Testis (tissue), 3 donors: Measurements from ENCODE around the gene COL16A1. TPM values are rescaled to one million over a fixed set of nuclear protein-coding genes. Genes with fewer than 3 reads are reported as not detected.

Experiments
- DNase-seq: peaks from one replicate; pipeline ENCODE4 v3.0.0-alpha.2; 2019
- H3K27ac ChIP-seq, 2 donors: fragments of 200-600 bp; sonication (generic); one replicate each; pipeline ENCODE4 v1.5.1; 2019
- H3K27me3 ChIP-seq: fragments of 200-600 bp; sonication (generic); one replicate; pipeline ENCODE4 v1.5.1; 2019
- H3K36me3 ChIP-seq: fragments of 200-600 bp; sonication (generic); one replicate; pipeline ENCODE4 v1.5.1; 2017; ENCODE audit warnings: low read depth; ENCODE audit errors: missing control alignments
- H3K4me1 ChIP-seq: fragments of 200-600 bp; sonication (generic); one replicate; pipeline ENCODE4 v1.5.1; 2019
- H3K4me3 ChIP-seq, 2 donors: fragments of 200-600 bp; sonication (generic); one replicate each; pipeline ENCODE4 v1.5.1; 2017 to 2019
- H3K9me3 ChIP-seq: fragments of 200-600 bp; sonication (generic); one replicate; pipeline ENCODE4 v1.5.1; 2017
- CTCF ChIP-seq, 3 experiments: fragments of 450-650 bp in 2 of 3; fragments of 200-600 bp in 1 of 3; sonication (generic) in 1 of 3; IDR thresholded peaks; one replicate each; pipeline ENCODE4 v1.5.1; 2016 to 2019; ENCODE audit warnings: antibody characterized with exemption in 3 of 3, mild to moderate bottlenecking in 2 of 3, moderate library complexity in 1 of 3
- POLR2A ChIP-seq: fragments of 450-650 bp; IDR thresholded peaks from one replicate; pipeline ENCODE4 v1.6.1; 2017; ENCODE audit warnings: antibody characterized with exemption, mild to moderate bottlenecking, moderate library complexity
- WGBS, 2 donors: methylation state at CpG; one replicate each; pipeline ENCODE4 v1.1.5; 2018; 5-methylcytosine and 5-hydroxymethylcytosine counted together
- intact Hi-C: fragments of 100-400 bp; cut with DNase I; formaldehyde crosslinking; loops from one replicate; pipeline ENCODE4 v1.15.1; 2023; ENCODE audit warnings: low total_unique reads
- polyA plus RNA-seq: library from polyadenylated mRNA; stranded (reverse); fragments of 350-450 nt; fragmentation: Illumina TruSeq; extraction: RNeasy Lipid Tissue Mini Kit (QIAGEN cat#74804); gene quantifications from one replicate; pipeline ENCODE4 v1.2.3, GENCODE V29; 2014; ENCODE audit warnings: low read depth, low replicate concordance; ENCODE audit not compliant: insufficient read depth
- total RNA-seq, 2 donors: library from RNA; depleted of rRNA; stranded (reverse); fragments of >200 nt; gene quantifications; one replicate each; pipeline ENCODE4 v1.2.3, GENCODE V29; 2016

COL16A1 gene
- total and polyA plus RNA-seq, 3 donors from 2014 or later, result 96.4 to 120 (median 101) TPM

GRCh38 chr1:31733389-31734219 lies 29.8 kb upstream of the COL16A1 start:
- intact Hi-C loops, result no loop called here
- TF ChIP-seq POLR2A (no peak), CTCF (IDR thresholded peaks at IDR 0.05) (no peak)
- Histone ChIP-seq H3K9me3 (no peaks in the 10 kb centered on the region), H3K4me1 (no peaks in the 10 kb centered on the region), H3K27me3 (no peaks in the 10 kb centered on the region), H3K27ac (no peak overlapping the region), H3K36me3 (no peaks in the 10 kb centered on the region), H3K4me3 (no peak overlapping the region)
- 73 to 75% methylated on average over 19 of the region's 19 CpGs for WGBS, 2 donors
- peak; percentile 68 for DNase-seq

- no peaks in the 10 kb centered on the region for H3K36me3 ChIP-seq
- 93 to 94% methylated on average over 6 to 18 of the region's 18 CpGs for WGBS, 2 donors
Measured at GRCh38 chr1:31732751-31733289, 29.0 kb upstream of the COL16A1 start.

GRCh38 chr1:31732343-31732742 lies 28.5 kb upstream of the COL16A1 start:
- H3K27me3 ChIP-seq, result no peaks in the 10 kb centered on the region
- no peak overlapping the region for H3K4me3 ChIP-seq
- no peak overlapping the region for H3K27ac ChIP-seq
- TF ChIP-seq POLR2A, result no peak
- TF ChIP-seq CTCF (IDR thresholded peaks at IDR 0.05), result no peak
- 86% methylated on average over 6 of the region's 6 CpGs; no CpG with 5 or more reads in 1 of the 2 donors for WGBS, 2 donors
- H3K9me3 ChIP-seq, result no peaks in the 10 kb centered on the region
- no peak for DNase-seq
- intact Hi-C loops, result no loop called here
- H3K36me3 ChIP-seq, result no peaks in the 10 kb centered on the region
- no peaks in the 10 kb centered on the region for H3K4me1 ChIP-seq

More at GRCh38 chr1:31732751-31733289, 29.0 kb upstream of the COL16A1 start:
- Histone ChIP-seq H3K27me3 (no peaks in the 10 kb centered on the region), H3K4me1 (no peaks in the 10 kb centered on the region), H3K9me3 (no peaks in the 10 kb centered on the region), H3K27ac (no peak overlapping the region), H3K4me3 (no peak overlapping the region)
- TF ChIP-seq CTCF (IDR thresholded peaks at IDR 0.05), result no peak
- TF ChIP-seq POLR2A, result no peak
- no peak for DNase-seq
- intact Hi-C loops, result no loop called here

- no peak for DNase-seq
- Histone ChIP-seq H3K4me1 (no peaks in the 10 kb centered on the region), H3K9me3 (no peaks in the 10 kb centered on the region), H3K4me3 (no peak overlapping the region), H3K27ac (no peak overlapping the region), H3K27me3 (no peaks in the 10 kb centered on the region), H3K36me3 (no peaks in the 10 kb centered on the region)
- no peak for TF ChIP-seq CTCF (IDR thresholded peaks at IDR 0.05)
- no peak for TF ChIP-seq POLR2A
- WGBS, 2 donors, result 93% methylated on average over 3 to 12 of the region's 12 CpGs
- intact Hi-C loops, result no loop called here
Measured at GRCh38 chr1:31731049-31731565, 27.3 kb upstream of the COL16A1 start.
